HepG2 (cell line): ENCODE data around the gene POLR3E. TPM values are rescaled to one million over a fixed set of nuclear protein-coding genes. Genes with fewer than 3 reads are reported as not detected.

Source experiments
- ATAC-seq: fragments of 200-7000 bp; cut with Tn5 transposase; 3 replicates; pipeline ENCODE4 v1.9.1; 2020; ENCODE audit warnings: mild to moderate bottlenecking, moderate library complexity
- BruUV-seq: library from RNA; stranded (reverse); fragments of 400-500 nt; replicated peaks from 2 replicates; lab custom pipeline; 2021; lab: Mats Ljungman, UMichigan
- CTCF ChIA-PET: fragments of 300-600 bp; formaldehyde crosslinking; extraction: SDS; loops from one replicate; lab custom pipeline; 2021; ENCODE audit warnings: low total read pairs, inconsistent platforms, low intra/inter-chr PET ratio; lab: Yijun Ruan, JAX
- POLR2A ChIA-PET: fragments of 350-600 bp; sonication (Branson Sonifier 250); formaldehyde crosslinking; loops from one replicate; lab custom pipeline; 2020; ENCODE audit warnings: antibody characterized with exemption, inconsistent platforms; lab: Yijun Ruan, JAX
- DNase-seq: peaks from one replicate; pipeline ENCODE4 v3.0.0-alpha.2; 2015; ENCODE audit warnings: low spot score
- FAIRE-seq: peaks from 3 replicates; lab custom pipeline; 2011; peaks lifted over from hg19 to GRCh38; lab: Jason Lieb, UNC
- H2AFZ ChIP-seq: one replicate; pipeline ENCODE4 v1.6.1; 2011; ENCODE audit warnings: low read length, inconsistent platforms
- H3K27ac ChIP-seq: fragments of 300-600 bp; 3 replicates; pipeline ENCODE4 v1.8.0; 2011; ENCODE audit warnings: mixed run types, mild to moderate bottlenecking, mixed read lengths, low read length, inconsistent platforms; ENCODE audit not compliant: insufficient read depth; ENCODE audit errors: extremely low read length
- H3K27me3 ChIP-seq, 2 experiments: fragments of 200-600 bp in 1 of 2; 2 replicates in 1 of 2; 3 replicates in 1 of 2; pipeline versions ENCODE4 v1.6.0 to v1.8.0; 2011; ENCODE audit warnings: low read length in 2 of 2, mild to moderate bottlenecking in 2 of 2, moderate library complexity in 2 of 2, inconsistent platforms in 1 of 2; ENCODE audit not compliant: insufficient read depth in 2 of 2, control insufficient read depth in 1 of 2
- H3K36me3 ChIP-seq, 2 experiments: fragments of 200-600 bp in 1 of 2; replicated peaks in 1 of 2; 2 replicates in 1 of 2; 3 replicates in 1 of 2; pipeline versions ENCODE4 v1.5.1 to v1.8.0; 2011; ENCODE audit warnings: low read length in 2 of 2, inconsistent platforms in 1 of 2; ENCODE audit not compliant: insufficient read depth in 2 of 2, control insufficient read depth in 1 of 2
- H3K4me1 ChIP-seq: 2 replicates; pipeline ENCODE4 v1.5.1; 2012; ENCODE audit warnings: low read length, inconsistent platforms; ENCODE audit not compliant: insufficient read depth
- H3K4me2 ChIP-seq: 2 replicates; pipeline ENCODE4 v1.6.0; 2011; ENCODE audit warnings: low read depth, low read length, inconsistent platforms
- H3K4me3 ChIP-seq, 3 experiments: fragments of 200-600 bp in 1 of 3; sonication (generic), shearing (Covaris generic) in 1 of 3; replicated peaks in 1 of 3; 2 replicates each; pipeline ENCODE4 v1.5.1; 2011 to 2016; ENCODE audit warnings: low read length in 3 of 3, inconsistent platforms in 2 of 3, low read depth in 2 of 3, mild to moderate bottlenecking in 2 of 3, control low read depth in 1 of 3, mixed read lengths in 1 of 3; ENCODE audit not compliant: insufficient read depth in 1 of 3
- H3K79me2 ChIP-seq: one replicate; pipeline ENCODE4 v1.6.1; 2011; ENCODE audit warnings: low read length, inconsistent platforms; ENCODE audit not compliant: insufficient read depth
- H3K9ac ChIP-seq: 2 replicates; pipeline ENCODE4 v1.6.0; 2011; ENCODE audit warnings: mild to moderate bottlenecking, low read depth, low read length, inconsistent platforms; ENCODE audit not compliant: insufficient read depth
- H3K9me3 ChIP-seq: 2 replicates; pipeline ENCODE4 v1.5.1; 2012; ENCODE audit warnings: mild to moderate bottlenecking, low read length
- H4K20me1 ChIP-seq: 2 replicates; pipeline ENCODE4 v1.6.0; 2011; ENCODE audit warnings: inconsistent platforms, mild to moderate bottlenecking, low read length, moderate library complexity; ENCODE audit not compliant: insufficient read depth
- GABPA ChIP-seq, 2 experiments: IDR thresholded peaks; 2 replicates each; pipeline ENCODE4 v1.6.1; 2011 to 2016; ENCODE audit warnings: low read depth in 2 of 2, low read length in 1 of 2, missing biosample characterization in 1 of 2, missing genetic modification characterization in 1 of 2
- MYNN ChIP-seq: sonication (generic); formaldehyde crosslinking; IDR thresholded peaks from 2 replicates; pipeline ENCODE4 v1.4.0; 2020; ENCODE audit warnings: mild to moderate bottlenecking, low read depth, missing genetic modification reagents
- NCOA5 ChIP-seq: sonication (generic); formaldehyde crosslinking; IDR thresholded peaks from 2 replicates; pipeline ENCODE4 v1.4.0; 2020; ENCODE audit warnings: missing genetic modification reagents
- TOE1 ChIP-seq: sonication (generic); formaldehyde crosslinking; IDR thresholded peaks from 2 replicates; pipeline ENCODE4 v1.4.0; 2020; ENCODE audit warnings: mild to moderate bottlenecking, missing genetic modification reagents
- YY1 ChIP-seq: IDR thresholded peaks from 2 replicates; pipeline ENCODE4 v1.6.1; 2011; ENCODE audit warnings: low read length, low read depth, moderate library complexity, mild to moderate bottlenecking; ENCODE audit not compliant: insufficient read depth, insufficient replicate concordance
- ZFP41 ChIP-seq: sonication (generic); formaldehyde crosslinking; IDR thresholded peaks from 2 replicates; pipeline ENCODE4 v1.4.0; 2020; ENCODE audit warnings: mild to moderate bottlenecking, missing genetic modification reagents, borderline replicate concordance
- ZNF317 ChIP-seq: sonication (generic); formaldehyde crosslinking; IDR thresholded peaks from 2 replicates; pipeline ENCODE4 v1.5.0; 2020; ENCODE audit warnings: mild to moderate bottlenecking, missing genetic modification reagents
- ZNF644 ChIP-seq: IDR thresholded peaks from 2 replicates; pipeline ENCODE4 v1.6.1; 2016; ENCODE audit warnings: low read depth
- ZNF773 ChIP-seq: sonication (generic); formaldehyde crosslinking; IDR thresholded peaks from 2 replicates; pipeline ENCODE4 v1.4.0; 2020; ENCODE audit warnings: missing genetic modification reagents, borderline replicate concordance
- WGBS: methylation state at CpG from one replicate; pipeline ENCODE4 v1.1.6; 2017; ENCODE audit warnings: low lambda C conversion rate; 5-methylcytosine and 5-hydroxymethylcytosine counted together
- in situ Hi-C: cut with HindIII; loops from 2 replicates; pipeline ENCODE4 v1.10.0; 2017; ENCODE audit warnings: low pct_unique_long_range_greater_than_20kb; ENCODE audit not compliant: extremely low pct_ligation_motif_present
- intact Hi-C: fragments of 100-400 bp; cut with micrococcal nuclease; formaldehyde crosslinking; loops from one replicate; pipeline ENCODE4 v1.10.0; 2022; ENCODE audit not compliant: unreplicated experiment
- polyA plus RNA-seq, 8 experiments: library from polyadenylated mRNA; depleted of rRNA in 3 of 8; stranded (reverse) in 7 of 8; unstranded in 1 of 8; fragments of >200 nt; fragmentation: Illumina TruSeq in 4 of 8; extraction: Trizol in 4 of 8; gene quantifications; 2 replicates each; pipeline versions ENCODE4 v1.2.1 to v1.2.3, GENCODE V29; 2011 to 2016; ENCODE audit warnings: low read depth in 4 of 8, missing spikeins in 1 of 8, mixed read lengths in 1 of 8; ENCODE audit not compliant: insufficient read depth in 1 of 8
- total RNA-seq, 5 experiments: library from RNA; depleted of rRNA; stranded (reverse); fragments of >200 nt; fragmentation: Illumina TruSeq; extraction: Trizol; gene quantifications; 2 replicates each; pipeline ENCODE4 v1.2.3, GENCODE V29; 2016; ENCODE audit warnings: low read depth in 1 of 5
- TF ChIP-seq, protein P1 (sequence below): sonication (generic); formaldehyde crosslinking; IDR thresholded peaks from 2 replicates; pipeline ENCODE4 v1.4.0; 2020; ENCODE audit warnings: missing genetic modification reagents
- TF ChIP-seq, protein P2 (sequence below): sonication (generic); formaldehyde crosslinking; conservative IDR thresholded peaks from 2 replicates; pipeline ENCODE4 v1.8.0; 2022; ENCODE audit warnings: missing genetic modification reagents

Gene POLR3E
- total and polyA plus RNA-seq, 2 of the 13 experiments (the other 11 are each of a cell fraction or from before 2014, with no cell fraction given) = 135 to 262 TPM

DNA sequence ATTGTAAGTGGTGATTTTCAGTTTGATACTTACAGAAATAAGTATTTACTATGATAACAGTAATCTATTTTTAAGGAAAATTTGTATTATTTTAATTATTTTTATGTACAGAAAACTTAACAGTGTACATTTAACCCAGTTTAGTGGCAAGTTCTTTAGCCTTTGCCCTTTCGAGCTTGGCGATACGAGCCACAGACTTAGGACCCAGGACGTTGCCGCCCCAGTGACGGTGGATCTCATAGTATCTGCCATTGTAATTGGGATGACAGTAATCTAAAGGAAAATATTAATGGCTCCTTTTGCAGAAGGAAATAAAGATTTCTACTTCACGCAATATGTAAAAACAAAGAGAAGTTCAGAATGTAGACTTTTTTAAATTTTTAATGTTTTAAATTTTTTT lies 82.4 kb downstream of the POLR3E start:
- no peaks in the 10 kb centered on the region; a peak in 1 of 5 replicates for H3K27me3 ChIP-seq
- 96% methylated on average over 7 of the region's 7 CpGs for WGBS
- H3K9me3 ChIP-seq = no peaks in the 10 kb centered on the region
- ChIA-PET CTCF (no interaction called here), POLR2A (no interaction called here)
- intact Hi-C loops (no loop called here), in situ Hi-C loops (loop anchor here (10.0 kb wide), 1 partner anchor 55 kb away; no protein-coding TSS in a partner anchor)
- H2AFZ ChIP-seq = no peak overlapping the region
- no peak for FAIRE-seq
- no peaks in the 10 kb centered on the region for H4K20me1 ChIP-seq
- H3K79me2 ChIP-seq = no peaks in the 10 kb centered on the region
- no peaks in the 10 kb centered on the region for H3K36me3 ChIP-seq
- no peak overlapping the region for H3K9ac ChIP-seq
- BruUV-seq = no TSS peak
- H3K27ac ChIP-seq = no peak overlapping the region
- ATAC-seq = no peak
- no peak overlapping the region for H3K4me2 ChIP-seq
- TF ChIP-seq ZNF317 (CRISPR knock-in tag) = peak; percentile 76; the same call in 1 of the 2 replicates
- TF ChIP-seq ZNF773 = no peak
- no peak for DNase-seq
- no peak overlapping the region for H3K4me3 ChIP-seq
- H3K4me1 ChIP-seq = peaks cover 22% of the 10 kb centered on the region

DNA sequence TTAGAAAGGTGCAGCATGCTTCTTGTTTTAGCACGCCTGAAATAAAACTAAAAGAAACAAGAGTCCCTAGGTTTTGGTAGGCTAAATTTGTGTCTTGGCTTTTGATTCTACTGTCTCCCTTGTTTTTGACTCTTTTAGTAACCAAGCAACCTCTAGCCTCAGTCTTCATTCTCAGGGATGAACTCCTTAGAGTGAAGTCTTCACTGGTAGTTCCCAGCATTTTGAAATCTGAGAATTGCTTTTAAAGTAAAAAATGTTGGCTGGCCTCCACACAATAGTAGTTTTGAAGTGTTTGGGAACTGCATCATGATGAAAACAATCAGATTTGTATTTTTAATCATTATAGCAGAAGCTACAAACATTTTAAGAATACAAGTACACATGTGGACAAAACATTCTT lies 83.3 kb downstream of the POLR3E start:
- H4K20me1 ChIP-seq = no peaks in the 10 kb centered on the region
- no peaks in the 10 kb centered on the region for H3K79me2 ChIP-seq
- CTCF ChIA-PET = no interaction called here
- intact Hi-C loops = no loop called here
- no peak overlapping the region for H3K9ac ChIP-seq
- peaks cover 19% of the 10 kb centered on the region for H3K4me1 ChIP-seq
- 93% methylated on average over 1 of the region's 1 CpG for WGBS
- no TSS peak for BruUV-seq
- H2AFZ ChIP-seq = no peak overlapping the region
- H3K4me2 ChIP-seq = no peak overlapping the region
- H3K36me3 ChIP-seq = no peaks in the 10 kb centered on the region
- ATAC-seq (no peak), FAIRE-seq (no peak)
- TF ChIP-seq YY1 = no peak
- TF ChIP-seq NCOA5 (CRISPR knock-in tag) = no peak
- TF ChIP-seq, protein P1, sequence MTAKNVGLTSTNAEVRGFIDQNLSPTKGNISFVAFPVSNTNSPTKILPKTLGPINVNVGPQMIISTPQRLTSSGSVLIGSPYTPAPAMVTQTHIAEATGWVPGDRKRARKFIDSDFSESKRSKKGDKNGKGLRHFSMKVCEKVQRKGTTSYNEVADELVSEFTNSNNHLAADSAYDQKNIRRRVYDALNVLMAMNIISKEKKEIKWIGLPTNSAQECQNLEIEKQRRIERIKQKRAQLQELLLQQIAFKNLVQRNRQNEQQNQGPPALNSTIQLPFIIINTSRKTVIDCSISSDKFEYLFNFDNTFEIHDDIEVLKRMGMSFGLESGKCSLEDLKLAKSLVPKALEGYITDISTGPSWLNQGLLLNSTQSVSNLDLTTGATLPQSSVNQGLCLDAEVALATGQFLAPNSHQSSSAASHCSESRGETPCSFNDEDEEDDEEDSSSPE (CRISPR knock-in tag) = no peak
- TF ChIP-seq ZFP41 (CRISPR knock-in tag) = no peak
- TF ChIP-seq, protein P2, sequence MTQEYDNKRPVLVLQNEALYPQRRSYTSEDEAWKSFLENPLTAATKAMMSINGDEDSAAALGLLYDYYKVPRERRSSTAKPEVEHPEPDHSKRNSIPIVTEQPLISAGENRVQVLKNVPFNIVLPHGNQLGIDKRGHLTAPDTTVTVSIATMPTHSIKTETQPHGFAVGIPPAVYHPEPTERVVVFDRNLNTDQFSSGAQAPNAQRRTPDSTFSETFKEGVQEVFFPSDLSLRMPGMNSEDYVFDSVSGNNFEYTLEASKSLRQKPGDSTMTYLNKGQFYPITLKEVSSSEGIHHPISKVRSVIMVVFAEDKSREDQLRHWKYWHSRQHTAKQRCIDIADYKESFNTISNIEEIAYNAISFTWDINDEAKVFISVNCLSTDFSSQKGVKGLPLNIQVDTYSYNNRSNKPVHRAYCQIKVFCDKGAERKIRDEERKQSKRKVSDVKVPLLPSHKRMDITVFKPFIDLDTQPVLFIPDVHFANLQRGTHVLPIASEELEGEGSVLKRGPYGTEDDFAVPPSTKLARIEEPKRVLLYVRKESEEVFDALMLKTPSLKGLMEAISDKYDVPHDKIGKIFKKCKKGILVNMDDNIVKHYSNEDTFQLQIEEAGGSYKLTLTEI = no peak
- no peak for TF ChIP-seq ZNF644
- no peak for TF ChIP-seq MYNN (CRISPR knock-in tag)
- no peak for TF ChIP-seq GABPA (IDR thresholded peaks at IDR 0.05; ENCODE audit: low read depth, low read length)
- no peak for TF ChIP-seq GABPA (CRISPR knock-in tag; IDR thresholded peaks at IDR 0.05; ENCODE audit: low read depth)
- no peak for TF ChIP-seq TOE1 (CRISPR knock-in tag)
- TF ChIP-seq, all 625 proteins: peak for 0
- POLR2A ChIA-PET = no interaction called here
- H3K9me3 ChIP-seq = no peaks in the 10 kb centered on the region
- H3K27ac ChIP-seq = no peak overlapping the region
- in situ Hi-C loops = no loop called here
- no peak overlapping the region for H3K4me3 ChIP-seq
- no peaks in the 10 kb centered on the region for H3K27me3 ChIP-seq
- no peak for DNase-seq
